IPS-20b (cell line): ENCODE data around the gene USP37.
"Not testable (repeated sequence)": the region's sequence is repeated elsewhere in the genome, so short reads cannot be mapped to it uniquely, and the experiment has no call there.

Experiments used
- H3K27ac ChIP-seq: one replicate; pipeline ENCODE4 v1.5.1; 2013; ENCODE audit warnings: low read length
- H3K27me3 ChIP-seq: 2 replicates; pipeline ENCODE4 v1.6.1; 2013; ENCODE audit warnings: mild to moderate bottlenecking, low read length, inconsistent platforms; ENCODE audit not compliant: insufficient read depth
- H3K36me3 ChIP-seq: 2 replicates; pipeline ENCODE4 v1.6.1; 2013; ENCODE audit warnings: low read depth, mild to moderate bottlenecking, inconsistent platforms, low read length, moderate library complexity; ENCODE audit not compliant: insufficient read depth
- H3K4me1 ChIP-seq: 2 replicates; pipeline ENCODE4 v1.6.1; 2013; ENCODE audit warnings: mild to moderate bottlenecking, control low read depth, inconsistent platforms, low read length, moderate library complexity; ENCODE audit not compliant: insufficient read depth
- H3K4me3 ChIP-seq: 2 replicates; pipeline ENCODE4 v1.5.1; 2013; ENCODE audit warnings: mild to moderate bottlenecking, low read length, inconsistent platforms
- H3K9ac ChIP-seq: 2 replicates; pipeline ENCODE4 v1.6.1; 2013; ENCODE audit warnings: low read depth, mild to moderate bottlenecking, inconsistent platforms, low read length, moderate library complexity
- H3K9me3 ChIP-seq: 2 replicates; pipeline ENCODE4 v1.6.1; 2013; ENCODE audit warnings: mild to moderate bottlenecking, low read depth, low read length, inconsistent platforms; ENCODE audit not compliant: insufficient read depth

The USP37 gene

GRCh38 chr2:218546012-218546411 is 22.1 kb downstream of the USP37 start:
- no peak overlapping the region for H3K4me3 ChIP-seq
- no peaks in the 10 kb centered on the region for H3K4me1 ChIP-seq
- H3K36me3 ChIP-seq = peaks cover 94% of the 10 kb centered on the region
- H3K27me3 ChIP-seq = no peaks in the 10 kb centered on the region
- H3K9me3 ChIP-seq = no peaks in the 10 kb centered on the region
- H3K27ac ChIP-seq = no peak overlapping the region
- H3K9ac ChIP-seq = no peak overlapping the region

DNA sequence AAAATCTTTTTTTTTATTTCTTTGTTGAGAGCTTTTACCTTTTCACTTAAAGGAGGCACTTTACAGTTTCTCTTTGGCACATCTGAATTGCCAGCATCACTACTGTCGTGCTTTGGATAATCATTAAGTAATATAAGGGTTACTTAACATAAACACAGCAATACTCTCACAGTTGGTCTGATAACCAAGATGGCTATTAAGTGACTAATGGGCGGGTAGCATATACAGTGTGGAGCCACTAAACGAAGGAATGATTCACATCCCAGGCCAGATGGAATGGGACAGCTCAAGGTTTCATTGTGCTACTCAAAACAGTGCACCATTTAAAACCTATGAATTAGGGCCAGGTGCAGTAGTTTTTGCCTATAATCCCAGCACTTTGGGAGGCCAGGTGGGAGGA is 28.1 kb downstream of the USP37 start:
- H3K36me3 ChIP-seq = peaks cover 92% of the 10 kb centered on the region

DNA sequence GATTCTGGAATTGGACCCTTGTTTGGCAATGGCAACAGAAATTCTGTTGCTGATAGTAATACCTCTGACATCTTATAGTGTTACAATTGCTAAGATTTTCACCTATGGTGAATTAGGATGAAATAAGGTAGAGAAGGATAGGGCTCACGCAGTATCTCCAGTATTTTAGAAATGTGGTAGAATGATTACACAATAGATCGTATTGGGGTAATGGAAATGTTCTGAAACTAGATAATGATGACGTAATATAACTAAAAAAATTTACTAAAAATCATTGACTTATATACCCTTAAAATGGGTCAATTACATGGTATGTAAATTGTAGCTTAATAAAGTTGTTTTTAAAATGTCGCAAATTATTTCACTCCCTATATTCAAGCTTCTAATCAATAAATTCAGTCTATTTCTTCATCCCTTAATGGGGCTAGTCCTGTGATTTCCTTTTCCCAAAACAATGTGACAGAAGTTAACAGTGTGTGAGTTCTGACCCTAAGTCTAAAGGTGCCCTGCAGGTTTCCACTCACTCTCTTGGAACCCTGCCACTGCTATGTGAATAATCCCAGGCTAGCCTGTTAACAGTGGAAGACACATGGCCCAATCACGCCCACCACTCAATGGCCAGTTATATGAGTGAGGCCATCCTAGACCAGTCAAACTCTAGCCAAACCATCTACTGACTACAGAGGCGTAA is 31.2 kb downstream of the USP37 start:
- H3K4me1 ChIP-seq = no peaks in the 10 kb centered on the region
- H3K9ac ChIP-seq = no peak overlapping the region
- H3K27ac ChIP-seq = no peak overlapping the region
- peaks cover 93% of the 10 kb centered on the region for H3K36me3 ChIP-seq
- no peaks in the 10 kb centered on the region for H3K9me3 ChIP-seq
- no peaks in the 10 kb centered on the region for H3K27me3 ChIP-seq
- H3K4me3 ChIP-seq = no peak overlapping the region

More for the DNA sequence above, 28.1 kb downstream of the USP37 start:
- Histone ChIP-seq H3K4me3 (no peak overlapping the region), H3K27me3 (no peaks in the 10 kb centered on the region), H3K9ac (no peak overlapping the region), H3K9me3 (no peaks in the 10 kb centered on the region), H3K27ac (no peak overlapping the region), H3K4me1 (no peaks in the 10 kb centered on the region)

- no peaks in the 10 kb centered on the region for H3K4me1 ChIP-seq
- H3K27ac ChIP-seq = no peak overlapping the region
- H3K4me3 ChIP-seq = no peak overlapping the region
- peaks cover 93% of the 10 kb centered on the region for H3K36me3 ChIP-seq
- no peaks in the 10 kb centered on the region for H3K9me3 ChIP-seq
- H3K27me3 ChIP-seq = no peaks in the 10 kb centered on the region
- H3K9ac ChIP-seq = no peak overlapping the region
Measured at GRCh38 chr2:218529990-218530389, 38.2 kb downstream of the USP37 start.

DNA sequence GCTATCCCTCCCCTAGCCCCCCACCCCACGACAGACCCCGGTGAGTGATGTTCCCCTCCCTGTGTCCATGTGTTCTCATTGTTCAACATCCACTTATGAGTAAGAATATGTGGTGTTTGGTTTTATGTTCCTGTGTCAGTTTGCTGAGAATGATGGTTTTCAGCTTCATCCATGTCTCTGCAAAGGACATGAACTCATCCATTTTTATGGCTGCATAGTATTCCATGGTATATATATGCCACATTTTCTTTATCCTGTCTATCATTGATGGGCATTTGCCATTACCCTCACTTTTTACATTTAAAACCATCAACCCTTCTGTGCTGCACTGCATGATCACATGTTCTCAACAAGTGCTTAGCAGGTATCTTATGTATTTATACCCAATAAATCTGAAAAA is 39.7 kb downstream of the USP37 start:
- not testable (repeated sequence) for H3K9me3 ChIP-seq
- H3K36me3 ChIP-seq = peaks cover 93% of the 10 kb centered on the region

DNA sequence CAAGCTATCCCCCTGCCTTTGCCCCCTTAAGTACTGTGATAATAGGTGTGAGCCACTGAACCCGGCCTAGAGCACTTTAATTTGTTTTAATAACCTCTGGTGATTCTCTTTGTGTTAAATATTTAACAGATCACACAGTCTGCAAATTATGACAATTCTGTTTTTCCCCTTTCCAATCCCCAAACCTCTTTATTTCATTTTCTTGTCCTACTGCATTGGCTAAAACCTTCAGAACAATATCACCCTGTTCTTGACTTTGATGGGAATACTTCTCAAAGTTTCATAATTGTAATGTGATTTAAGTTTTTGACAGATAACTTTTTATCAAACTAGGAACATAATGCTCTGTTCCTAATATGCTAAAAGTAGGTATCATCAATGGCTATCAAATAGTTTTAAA is 44.5 kb downstream of the USP37 start:
- no peaks in the 10 kb centered on the region for H3K9me3 ChIP-seq
- no peak overlapping the region for H3K9ac ChIP-seq
- peaks cover 73% of the 10 kb centered on the region for H3K36me3 ChIP-seq
- H3K4me1 ChIP-seq = no peaks in the 10 kb centered on the region
- no peak overlapping the region for H3K4me3 ChIP-seq
- no peak overlapping the region for H3K27ac ChIP-seq
- H3K27me3 ChIP-seq = no peaks in the 10 kb centered on the region

More for the DNA sequence above, 39.7 kb downstream of the USP37 start:
- not testable (repeated sequence) for H3K4me1 ChIP-seq, H3K27me3 ChIP-seq, H3K4me3 ChIP-seq, H3K9ac ChIP-seq, H3K27ac ChIP-seq

- Histone ChIP-seq H3K4me3 (no peak overlapping the region), H3K9ac (no peak overlapping the region), H3K9me3 (no peaks in the 10 kb centered on the region), H3K36me3 (peaks cover 40% of the 10 kb centered on the region), H3K4me1 (no peaks in the 10 kb centered on the region), H3K27ac (no peak overlapping the region), H3K27me3 (no peaks in the 10 kb centered on the region)
Measured at GRCh38 chr2:218518876-218519275, 49.3 kb downstream of the USP37 start.

DNA sequence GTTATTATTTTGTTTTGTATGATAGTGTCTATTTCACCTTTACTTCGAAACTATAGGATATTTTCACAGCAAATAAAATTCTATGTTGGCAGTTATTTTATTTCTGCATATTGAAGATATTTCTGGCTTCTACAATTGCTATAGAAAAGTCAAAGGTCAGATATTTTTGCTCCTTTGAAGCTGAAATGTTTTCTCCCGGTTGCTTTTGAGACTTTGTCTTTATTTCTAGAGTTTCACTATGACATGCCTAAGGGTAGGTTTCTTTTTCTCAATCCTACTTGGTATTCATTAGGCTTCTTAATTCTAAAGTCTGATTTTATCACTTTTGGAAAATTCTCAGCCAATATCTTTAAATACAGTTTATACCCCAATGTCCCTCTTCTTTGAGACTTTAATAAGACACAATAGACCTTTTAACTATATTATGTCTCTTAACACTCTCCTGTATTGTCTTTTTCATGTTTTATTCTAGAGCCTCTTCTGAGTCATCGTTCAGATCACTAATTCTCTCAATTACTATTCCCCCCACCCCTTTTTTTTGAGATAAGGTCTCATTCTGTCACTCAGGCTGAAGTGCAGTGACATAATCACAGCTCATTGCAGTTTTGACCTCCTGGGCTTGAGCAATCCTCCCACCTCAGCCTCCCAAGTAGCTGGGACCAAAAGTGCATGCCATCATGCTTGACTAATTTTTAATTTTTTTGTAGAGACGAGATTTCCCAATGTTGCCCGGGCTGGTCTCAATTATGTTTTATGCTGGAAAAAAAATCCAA is 50.5 kb downstream of the USP37 start:
- Histone ChIP-seq H3K9ac (no peak overlapping the region), H3K27me3 (no peaks in the 10 kb centered on the region), H3K9me3 (no peaks in the 10 kb centered on the region), H3K36me3 (peaks cover 32% of the 10 kb centered on the region; the same call in 1 of the 2 replicates), H3K4me3 (no peak overlapping the region), H3K4me1 (no peaks in the 10 kb centered on the region), H3K27ac (no peak overlapping the region)

DNA sequence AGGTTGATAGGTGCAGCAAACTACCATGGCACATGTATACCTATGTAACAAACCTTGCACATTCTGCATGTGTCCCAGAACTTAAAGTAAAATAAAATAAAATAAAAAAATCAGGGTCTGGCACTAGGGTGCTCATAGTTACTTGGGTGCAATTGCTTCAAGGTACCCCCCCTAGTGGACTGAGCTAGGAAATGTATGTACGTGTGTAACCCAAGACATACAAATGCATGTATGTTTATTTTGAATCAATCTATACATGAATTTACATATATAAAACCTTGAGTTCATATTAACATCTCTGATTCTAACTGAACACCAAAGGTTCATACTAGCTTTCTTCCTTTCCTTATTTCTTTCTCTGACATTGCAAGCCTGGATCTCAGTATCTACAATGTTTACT is 51.5 kb downstream of the USP37 start:
- no peaks in the 10 kb centered on the region for H3K4me1 ChIP-seq

GRCh38 chr2:218513676-218514075 is 54.5 kb downstream of the USP37 start:
- H3K27ac ChIP-seq = no peak overlapping the region
- no peak overlapping the region for H3K4me3 ChIP-seq
- H3K4me1 ChIP-seq = no peaks in the 10 kb centered on the region

More for the DNA sequence above, 51.5 kb downstream of the USP37 start:
- Histone ChIP-seq H3K4me3 (no peak overlapping the region), H3K9ac (no peak overlapping the region), H3K9me3 (no peaks in the 10 kb centered on the region), H3K27ac (no peak overlapping the region), H3K36me3 (peaks cover 24% of the 10 kb centered on the region; the same call in 1 of the 2 replicates), H3K27me3 (no peaks in the 10 kb centered on the region)

GRCh38 chr2:218508299-218508698 is 59.9 kb downstream of the USP37 start:
- no peak overlapping the region for H3K27ac ChIP-seq
- H3K9ac ChIP-seq = no peak overlapping the region
- H3K9me3 ChIP-seq = no peaks in the 10 kb centered on the region
- H3K36me3 ChIP-seq = peaks cover 52% of the 10 kb centered on the region
- no peaks in the 10 kb centered on the region for H3K27me3 ChIP-seq
- H3K4me1 ChIP-seq = no peaks in the 10 kb centered on the region
- no peak overlapping the region for H3K4me3 ChIP-seq

More at GRCh38 chr2:218513676-218514075, 54.5 kb downstream of the USP37 start:
- H3K9me3 ChIP-seq = no peaks in the 10 kb centered on the region
- no peaks in the 10 kb centered on the region for H3K27me3 ChIP-seq
- H3K9ac ChIP-seq = no peak overlapping the region
- H3K36me3 ChIP-seq = peaks cover 27% of the 10 kb centered on the region
